K562 (cell line): ENCODE measurements around the gene SH3TC1.

Source experiments
- CREM ChIP-seq: IDR thresholded peaks from 2 replicates; pipeline ENCODE4 v1.6.1; 2014; ENCODE audit warnings: antibody characterized with exemption, low read depth
- MTA3 ChIP-seq: fragments of 450-650 bp; formaldehyde crosslinking; IDR thresholded peaks from 2 replicates; pipeline ENCODE4 v1.6.1; 2017; ENCODE audit warnings: mild to moderate bottlenecking, borderline replicate concordance
- POLR2A ChIP-seq: fragments of 450-650 bp; conservative IDR thresholded peaks from 2 replicates; pipeline ENCODE4 v1.6.1; 2016
- STAT5B ChIP-seq: fragments of 250-450 bp; sonication (Bioruptor Pico); IDR thresholded peaks from 2 replicates; pipeline ENCODE4 v1.8.0; 2021; ENCODE audit warnings: mild to moderate bottlenecking, inconsistent platforms
- TCF7 ChIP-seq: sonication (generic); IDR thresholded peaks from 2 replicates; pipeline ENCODE4 v1.6.1; 2016; ENCODE audit warnings: antibody characterized with exemption, borderline replicate concordance
- TCF7L2 ChIP-seq: fragments of 150-350 bp; IDR thresholded peaks from 2 replicates; pipeline ENCODE4 v1.6.1; 2016; ENCODE audit warnings: low read depth, mild to moderate bottlenecking, low read length, moderate library complexity
- XRCC5 ChIP-seq: fragments of 200-400 bp; formaldehyde crosslinking; IDR thresholded peaks from 2 replicates; pipeline ENCODE4 v1.6.1; 2017; ENCODE audit warnings: low read depth, mild to moderate bottlenecking, low read length
- TF ChIP-seq, protein P1 (sequence below): sonication (generic); formaldehyde crosslinking; IDR thresholded peaks from 2 replicates; pipeline ENCODE4 v1.9.0; 2022; ENCODE audit warnings: mild to moderate bottlenecking, missing genetic modification reagents
- TF ChIP-seq, protein P2 (sequence below): sonication (generic); formaldehyde crosslinking; IDR thresholded peaks from 2 replicates; pipeline ENCODE4 v1.8.1; 2023; ENCODE audit warnings: mild to moderate bottlenecking, missing genetic modification reagents

DNA sequence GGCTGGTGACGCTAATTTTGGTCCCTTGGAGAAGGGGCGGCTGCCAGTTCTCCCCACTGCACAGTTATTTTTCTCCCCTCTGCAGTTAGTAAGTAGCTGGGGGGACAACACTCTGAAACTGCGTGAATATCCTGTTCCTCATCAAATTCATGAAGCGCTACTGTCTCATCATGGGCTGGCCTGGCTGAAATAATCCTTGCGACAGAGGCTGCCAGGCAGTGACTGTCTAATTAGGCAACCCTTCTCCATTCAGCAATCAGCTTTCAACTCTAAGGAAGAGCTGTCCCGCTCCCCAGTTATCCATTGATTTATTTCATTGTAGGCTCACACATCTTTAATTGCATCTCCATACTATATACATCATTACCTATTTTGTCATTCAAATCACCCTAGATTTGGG is 8.2 kb downstream of the SH3TC1 start:
- TF ChIP-seq MTA3 (no peak), POLR2A (no peak), TCF7L2 (no peak), CREM (no peak), STAT5B (CRISPR knock-in tag) (no peak), XRCC5 (no peak), TCF7 (no peak)
- TF ChIP-seq, protein P1, sequence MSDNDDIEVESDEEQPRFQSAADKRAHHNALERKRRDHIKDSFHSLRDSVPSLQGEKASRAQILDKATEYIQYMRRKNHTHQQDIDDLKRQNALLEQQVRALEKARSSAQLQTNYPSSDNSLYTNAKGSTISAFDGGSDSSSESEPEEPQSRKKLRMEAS = no peak
- TF ChIP-seq, protein P2, sequence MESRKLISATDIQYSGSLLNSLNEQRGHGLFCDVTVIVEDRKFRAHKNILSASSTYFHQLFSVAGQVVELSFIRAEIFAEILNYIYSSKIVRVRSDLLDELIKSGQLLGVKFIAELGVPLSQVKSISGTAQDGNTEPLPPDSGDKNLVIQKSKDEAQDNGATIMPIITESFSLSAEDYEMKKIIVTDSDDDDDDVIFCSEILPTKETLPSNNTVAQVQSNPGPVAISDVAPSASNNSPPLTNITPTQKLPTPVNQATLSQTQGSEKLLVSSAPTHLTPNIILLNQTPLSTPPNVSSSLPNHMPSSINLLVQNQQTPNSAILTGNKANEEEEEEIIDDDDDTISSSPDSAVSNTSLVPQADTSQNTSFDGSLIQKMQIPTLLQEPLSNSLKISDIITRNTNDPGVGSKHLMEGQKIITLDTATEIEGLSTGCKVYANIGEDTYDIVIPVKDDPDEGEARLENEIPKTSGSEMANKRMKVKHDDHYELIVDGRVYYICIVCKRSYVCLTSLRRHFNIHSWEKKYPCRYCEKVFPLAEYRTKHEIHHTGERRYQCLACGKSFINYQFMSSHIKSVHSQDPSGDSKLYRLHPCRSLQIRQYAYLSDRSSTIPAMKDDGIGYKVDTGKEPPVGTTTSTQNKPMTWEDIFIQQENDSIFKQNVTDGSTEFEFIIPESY = no peak
